Thyroid gland (tissue), 4 donors: ENCODE measurements around the gene RB1.

Experiments used
- CTCF ChIP-seq, 6 experiments: fragments of 200-600 bp in 3 of 6; fragments of 450-650 bp in 3 of 6; sonication (generic) in 3 of 6; IDR thresholded peaks; one replicate each; pipeline ENCODE4 v1.5.1; 2016 to 2019; ENCODE audit warnings: antibody characterized with exemption in 6 of 6, mild to moderate bottlenecking in 2 of 6, inconsistent platforms in 1 of 6, moderate library complexity in 1 of 6
- POLR2A ChIP-seq, 2 donors: fragments of 450-650 bp; IDR thresholded peaks; one replicate each; pipeline ENCODE4 v1.6.1; 2017; ENCODE audit warnings: antibody characterized with exemption in 2 of 2, mild to moderate bottlenecking in 2 of 2, moderate library complexity in 1 of 2

GRCh38 chr13:48486836-48487235, 183.3 kb downstream of the RB1 start:
- TF ChIP-seq CTCF (IDR thresholded peaks at IDR 0.05) (no peak), POLR2A (IDR thresholded peaks at IDR 0.05) (no peak)
